Lung (tissue), 12 donors: ENCODE measurements around the gene RAB3GAP2. TPM values are rescaled to one million over a fixed set of nuclear protein-coding genes. Genes with fewer than 3 reads are reported as not detected.

ENCODE experiments used
- ATAC-seq: fragments of 200-7000 bp; cut with Tn5 transposase; one replicate; pipeline ENCODE4 v1.9.1; 2020; ENCODE audit warnings: moderate number of reproducible peaks; ENCODE audit not compliant: insufficient read depth, low FRiP score
- DNase-seq, 3 donors: peaks; one replicate each; pipeline ENCODE4 v3.0.0-alpha.2; 2013 to 2017
- H3K27ac ChIP-seq, 2 donors: one replicate each; pipeline ENCODE4 v1.5.1; 2013; ENCODE audit warnings: mild to moderate bottlenecking in 2 of 2, moderate library complexity in 2 of 2, control low read depth in 1 of 2, inconsistent platforms in 1 of 2, low read depth in 1 of 2, low read length in 1 of 2
- H3K27me3 ChIP-seq, 3 donors: one replicate each; pipeline ENCODE4 v1.5.1; 2013; ENCODE audit warnings: low read length in 2 of 3; ENCODE audit not compliant: control insufficient read depth in 3 of 3, insufficient read depth in 3 of 3
- H3K36me3 ChIP-seq, 4 donors: one replicate each; pipeline ENCODE4 v1.5.1; 2013; ENCODE audit warnings: low read length in 4 of 4, mild to moderate bottlenecking in 1 of 4, moderate library complexity in 1 of 4; ENCODE audit not compliant: control insufficient read depth in 4 of 4, insufficient read depth in 4 of 4
- H3K4me1 ChIP-seq, 5 donors: one replicate each; pipeline ENCODE4 v1.5.1; 2013; ENCODE audit warnings: low read length in 5 of 5, mild to moderate bottlenecking in 2 of 5, moderate library complexity in 1 of 5; ENCODE audit not compliant: control insufficient read depth in 5 of 5, insufficient read depth in 5 of 5
- H3K4me3 ChIP-seq: one replicate; pipeline ENCODE4 v1.5.1; 2013; ENCODE audit warnings: mild to moderate bottlenecking, control low read depth, moderate library complexity
- H3K9ac ChIP-seq, 2 donors: one replicate each; pipeline ENCODE4 v1.5.1; 2013; ENCODE audit warnings: low read length in 2 of 2, control low read depth in 1 of 2; ENCODE audit not compliant: insufficient read depth in 1 of 2
- H3K9me3 ChIP-seq, 4 donors: one replicate each; pipeline ENCODE4 v1.5.1; 2013; ENCODE audit warnings: low read length in 3 of 4, mild to moderate bottlenecking in 1 of 4, moderate library complexity in 1 of 4; ENCODE audit not compliant: control insufficient read depth in 4 of 4, insufficient read depth in 3 of 4
- CTCF ChIP-seq: IDR thresholded peaks from 2 replicates; pipeline ENCODE4 v1.5.1; 2012; ENCODE audit warnings: mild to moderate bottlenecking; ENCODE audit errors: control extremely low read depth, extremely low read depth
- WGBS, 2 donors: extraction: QIAGEN DNeasy Blood & Tissue Kit; methylation state at CpG; one replicate each; pipeline ENCODE4 v1.1.7; 2013; 5-methylcytosine and 5-hydroxymethylcytosine counted together
- polyA plus RNA-seq, 2 donors: library from polyadenylated mRNA; stranded (reverse); fragments of 200-250 nt; gene quantifications; one replicate each; pipeline ENCODE4 v1.2.1, GENCODE V29; 2013
- total RNA-seq, 2 donors: library from RNA; depleted of rRNA in 1 of 2; stranded (reverse); fragments of >200 nt in 1 of 2; gene quantifications; one replicate each; pipeline ENCODE4 v1.2.1, GENCODE V29; 2014 to 2021
- donor health status: control.
- donor health status: control.
- donor health status: Bipolar disorder and iron deficiency.
- donor health status: healthy.
- donor health status: DM: yes; HTN: yes; CAD: no.

RAB3GAP2 gene
- total and polyA plus RNA-seq, 4 donors = 7.5 to 37.5 (median 23.2) TPM

- ATAC-seq (no peak), DNase-seq (no peak)
- Histone ChIP-seq H3K36me3 (peaks cover 0 to 6% (median 4%) of the 10 kb centered on the region in 4 donors), H3K4me1 (peaks cover 0 to 19% (median 0%) of the 10 kb centered on the region in 5 donors), H3K27ac (no peak overlapping the region), H3K9ac (no peak overlapping the region), H3K27me3 (no peaks in the 10 kb centered on the region), H3K4me3 (no peak overlapping the region), H3K9me3 (no peaks in the 10 kb centered on the region)
- 79 to 88% methylated on average over 3 of the region's 3 CpGs for WGBS, 2 donors
- no peak for TF ChIP-seq CTCF
These were observed 45.5 kb downstream of the RAB3GAP2 start for GRCh38 chr1:220226752-220227151.

GRCh38 chr1:220225957-220226356 lies 46.3 kb downstream of the RAB3GAP2 start:
- no peaks in the 10 kb centered on the region for H3K27me3 ChIP-seq
- peaks cover 0 to 4% (median 2%) of the 10 kb centered on the region in 4 donors for H3K36me3 ChIP-seq
- no peak for TF ChIP-seq CTCF
- H3K27ac ChIP-seq = no peak overlapping the region
- H3K9me3 ChIP-seq = no peaks in the 10 kb centered on the region
- DNase-seq (no peak), ATAC-seq (no peak)
- no peak overlapping the region for H3K9ac ChIP-seq
- H3K4me1 ChIP-seq = peaks cover 0 to 19% (median 0%) of the 10 kb centered on the region in 5 donors
- no peak overlapping the region for H3K4me3 ChIP-seq

GRCh38 chr1:220224611-220225124 lies 47.6 kb downstream of the RAB3GAP2 start:
- WGBS, 2 donors = 100% methylated on average over 1 of the region's 1 CpG
- H3K4me3 ChIP-seq = no peak overlapping the region
- peaks cover 0 to 19% (median 0%) of the 10 kb centered on the region in 5 donors for H3K4me1 ChIP-seq
- H3K27ac ChIP-seq = no peak overlapping the region
- no peak for TF ChIP-seq CTCF
- no peaks in the 10 kb centered on the region for H3K27me3 ChIP-seq
- ATAC-seq = no peak
- DNase-seq = no peak
- no peak overlapping the region for H3K9ac ChIP-seq
- peaks cover 0 to 2% (median under 1%) of the 10 kb centered on the region in 4 donors for H3K36me3 ChIP-seq
- H3K9me3 ChIP-seq = no peaks in the 10 kb centered on the region

- no peak for TF ChIP-seq CTCF
- Histone ChIP-seq H3K4me1 (peaks cover 0 to 19% (median 0%) of the 10 kb centered on the region in 5 donors), H3K36me3 (peaks cover 0 to 2% (median under 1%) of the 10 kb centered on the region in 4 donors), H3K4me3 (no peak overlapping the region), H3K9ac (no peak overlapping the region), H3K9me3 (no peaks in the 10 kb centered on the region), H3K27me3 (no peaks in the 10 kb centered on the region), H3K27ac (no peak overlapping the region)
- WGBS, 2 donors = 73 to 87% methylated on average over 2 of the region's 2 CpGs
- ATAC-seq = no peak
- no peak for DNase-seq
These were observed 48.2 kb downstream of the RAB3GAP2 start for GRCh38 chr1:220224033-220224432.
